Measurements from ENCODE around the gene IFT57.

Gene IFT57

GRCh38 chr3:108123326-108123725 lies 98.9 kb downstream of the IFT57 start:
- no peak for DNase-seq

- no peak for DNase-seq
Measured at GRCh38 chr3:108122276-108122675, 99.9 kb downstream of the IFT57 start.

GRCh38 chr3:108119398-108120104 lies 102.7 kb downstream of the IFT57 start:
- no peak for DNase-seq

GRCh38 chr3:108118038-108118768 lies 104.0 kb downstream of the IFT57 start:
- DNase-seq, result no peak

- DNase-seq, result no peak
Measured at GRCh38 chr3:108117241-108117775, 104.9 kb downstream of the IFT57 start.

GRCh38 chr3:108114423-108115065 lies 107.7 kb downstream of the IFT57 start:
- no peak for DNase-seq

GRCh38 chr3:108113975-108114374 lies 108.2 kb downstream of the IFT57 start:
- DNase-seq, result no peak

- no peak for DNase-seq
Measured at GRCh38 chr3:108110934-108111333, 111.3 kb downstream of the IFT57 start.
